Measurements from ENCODE around the gene EEIG1. TPM values are rescaled to one million over a fixed set of nuclear protein-coding genes. Genes with fewer than 3 reads are reported as not detected.

Gene EEIG1
- total RNA-seq, 1 experiment from 2014 or later: 16.9 TPM

- H3K27me3 ChIP-seq (ENCODE audit: control insufficient read depth, insufficient read depth, low read length): no peaks in the 10 kb centered on the region
- no peak overlapping the region for H3K4me3 ChIP-seq (ENCODE audit: insufficient read depth, low read depth, low read length)
- H3K36me3 ChIP-seq (replicated peaks; ENCODE audit: control insufficient read depth, insufficient read depth, low read length): peaks cover 19% of the 10 kb centered on the region
- DNase-seq: no peak
Observed at GRCh38 chr9:127947841-127948710, 32.7 kb downstream of the EEIG1 start.

- Histone ChIP-seq H3K4me3 (ENCODE audit: insufficient read depth, low read depth, low read length) (no peak overlapping the region), H3K36me3 (replicated peaks; ENCODE audit: control insufficient read depth, insufficient read depth, low read length) (peaks cover 28% of the 10 kb centered on the region), H3K27me3 (ENCODE audit: control insufficient read depth, insufficient read depth, low read length) (no peaks in the 10 kb centered on the region)
- DNase-seq: no peak
Observed at GRCh38 chr9:127946728-127947127, 34.1 kb downstream of the EEIG1 start.

GRCh38 chr9:127945942-127946341 is 34.8 kb downstream of the EEIG1 start:
- Histone ChIP-seq H3K4me3 (ENCODE audit: insufficient read depth, low read depth, low read length) (no peak overlapping the region), H3K27me3 (ENCODE audit: control insufficient read depth, insufficient read depth, low read length) (no peaks in the 10 kb centered on the region), H3K36me3 (replicated peaks; ENCODE audit: control insufficient read depth, insufficient read depth, low read length) (peaks cover 28% of the 10 kb centered on the region)
- no peak for DNase-seq

- Histone ChIP-seq H3K27me3 (ENCODE audit: control insufficient read depth, insufficient read depth, low read length) (no peaks in the 10 kb centered on the region), H3K36me3 (replicated peaks; ENCODE audit: control insufficient read depth, insufficient read depth, low read length) (peaks cover 28% of the 10 kb centered on the region), H3K4me3 (ENCODE audit: insufficient read depth, low read depth, low read length) (no peak overlapping the region)
- DNase-seq: no peak
Observed at GRCh38 chr9:127945338-127945737, 35.5 kb downstream of the EEIG1 start.

GRCh38 chr9:127944586-127945218 is 36.1 kb downstream of the EEIG1 start:
- no peak overlapping the region for H3K4me3 ChIP-seq (ENCODE audit: insufficient read depth, low read depth, low read length)
- no peaks in the 10 kb centered on the region for H3K27me3 ChIP-seq (ENCODE audit: control insufficient read depth, insufficient read depth, low read length)
- H3K36me3 ChIP-seq (replicated peaks; ENCODE audit: control insufficient read depth, insufficient read depth, low read length): peaks cover 28% of the 10 kb centered on the region
- DNase-seq: no peak

GRCh38 chr9:127943731-127944144 is 37.1 kb downstream of the EEIG1 start:
- Histone ChIP-seq H3K4me3 (ENCODE audit: insufficient read depth, low read depth, low read length) (no peak overlapping the region), H3K27me3 (ENCODE audit: control insufficient read depth, insufficient read depth, low read length) (no peaks in the 10 kb centered on the region), H3K36me3 (replicated peaks; ENCODE audit: control insufficient read depth, insufficient read depth, low read length) (peaks cover 28% of the 10 kb centered on the region)
- DNase-seq: peak; percentile 97

GRCh38 chr9:127943011-127943662 is 37.7 kb downstream of the EEIG1 start:
- no peak overlapping the region for H3K4me3 ChIP-seq (ENCODE audit: insufficient read depth, low read depth, low read length)
- peaks cover 28% of the 10 kb centered on the region for H3K36me3 ChIP-seq (replicated peaks; ENCODE audit: control insufficient read depth, insufficient read depth, low read length)
- no peaks in the 10 kb centered on the region for H3K27me3 ChIP-seq (ENCODE audit: control insufficient read depth, insufficient read depth, low read length)
- DNase-seq: no peak

- peak; percentile 95 for DNase-seq
- no peak overlapping the region for H3K4me3 ChIP-seq (ENCODE audit: insufficient read depth, low read depth, low read length)
- H3K36me3 ChIP-seq (replicated peaks; ENCODE audit: control insufficient read depth, insufficient read depth, low read length): peaks cover 25% of the 10 kb centered on the region
- no peaks in the 10 kb centered on the region for H3K27me3 ChIP-seq (ENCODE audit: control insufficient read depth, insufficient read depth, low read length)
Observed at GRCh38 chr9:127942216-127943010, 38.4 kb downstream of the EEIG1 start.

- Histone ChIP-seq H3K27me3 (ENCODE audit: control insufficient read depth, insufficient read depth, low read length) (no peaks in the 10 kb centered on the region), H3K36me3 (replicated peaks; ENCODE audit: control insufficient read depth, insufficient read depth, low read length) (peaks cover 25% of the 10 kb centered on the region), H3K4me3 (ENCODE audit: insufficient read depth, low read depth, low read length) (no peak overlapping the region)
- no peak for DNase-seq
Observed at GRCh38 chr9:127941961-127942215, 38.9 kb downstream of the EEIG1 start.

GRCh38 chr9:127941062-127941960 is 39.5 kb downstream of the EEIG1 start:
- peaks cover 26% of the 10 kb centered on the region for H3K36me3 ChIP-seq (replicated peaks; ENCODE audit: control insufficient read depth, insufficient read depth, low read length)
- no peak for DNase-seq
- no peak overlapping the region for H3K4me3 ChIP-seq (ENCODE audit: insufficient read depth, low read depth, low read length)
- H3K27me3 ChIP-seq (ENCODE audit: control insufficient read depth, insufficient read depth, low read length): no peaks in the 10 kb centered on the region

GRCh38 chr9:127940593-127940992 is 40.2 kb downstream of the EEIG1 start:
- Histone ChIP-seq H3K4me3 (ENCODE audit: insufficient read depth, low read depth, low read length) (no peak overlapping the region), H3K36me3 (replicated peaks; ENCODE audit: control insufficient read depth, insufficient read depth, low read length) (peaks cover 29% of the 10 kb centered on the region), H3K27me3 (ENCODE audit: control insufficient read depth, insufficient read depth, low read length) (no peaks in the 10 kb centered on the region)
- no peak for DNase-seq

- Histone ChIP-seq H3K27me3 (ENCODE audit: control insufficient read depth, insufficient read depth, low read length) (no peaks in the 10 kb centered on the region), H3K4me3 (ENCODE audit: insufficient read depth, low read depth, low read length) (peak overlapping the region; percentile 92)
- DNase-seq: peak; percentile 87
Observed at GRCh38 chr9:127938298-127938690, 42.5 kb downstream of the EEIG1 start.

GRCh38 chr9:127937388-127938297 is 43.1 kb downstream of the EEIG1 start, which contains the start of gene DPM2:
Gene DPM2, minus strand, starts transcription at chr9:127937854. Its CDS starts 34 bp downstream, at chr9:127937820.
- Histone ChIP-seq H3K4me3 (ENCODE audit: insufficient read depth, low read depth, low read length) (peak within 1 kb of the TSS; percentile 92), H3K36me3 (replicated peaks; ENCODE audit: control insufficient read depth, insufficient read depth, low read length) (peaks cover 16% of the 10 kb centered on the region), H3K27me3 (ENCODE audit: control insufficient read depth, insufficient read depth, low read length) (no peaks in the 10 kb centered on the region)
- peak; percentile 96 for DNase-seq

More at GRCh38 chr9:127938298-127938690, 42.5 kb downstream of the EEIG1 start:
- peaks cover 21% of the 10 kb centered on the region for H3K36me3 ChIP-seq (replicated peaks; ENCODE audit: control insufficient read depth, insufficient read depth, low read length)

Measured in H7 (cell line).